Astrocyte (in vitro differentiated cells and primary cell): Measurements from ENCODE around the gene CORO2A.

Source experiments
- CTCF ChIP-seq: IDR thresholded peaks from 2 replicates; pipeline ENCODE4 v1.5.1; 2011; ENCODE audit warnings: low read depth, mild to moderate bottlenecking, inconsistent platforms, low read length, moderate library complexity; ENCODE audit not compliant: insufficient read depth
- EZH2 ChIP-seq: IDR thresholded peaks from 2 replicates; pipeline ENCODE4 v1.6.1; 2012; ENCODE audit warnings: mild to moderate bottlenecking, low read length, inconsistent platforms; ENCODE audit not compliant: insufficient read depth

GRCh38 chr9:98201749-98202148 is 9.3 kb upstream of the CORO2A start:
- TF ChIP-seq CTCF (no peak), EZH2 (no peak)
